T47D (cell line): ENCODE data around the gene KITLG.

Source experiments
- DNase-seq, 2 experiments: peaks; one replicate each; pipeline versions ENCODE4 v3.0.0 to v3.0.0-alpha.2; 2011 to 2012; ENCODE audit warnings: low read depth in 1 of 2, low spot score in 1 of 2
- JUND ChIP-seq: IDR thresholded peaks from 2 replicates; pipeline ENCODE4 v1.6.1; 2012; ENCODE audit warnings: low read depth
- in situ Hi-C: cut with HindIII; loops from 2 replicates; pipeline ENCODE4 v1.10.0; 2016; ENCODE audit warnings: low sequenced_read_pairs, low pct_unique_long_range_greater_than_20kb

Gene KITLG

GRCh38 chr12:88448337-88448915 lies 131.8 kb downstream of the KITLG start:
- no peak for DNase-seq
- in situ Hi-C loops, result no loop called here
- TF ChIP-seq JUND, result no peak

DNA sequence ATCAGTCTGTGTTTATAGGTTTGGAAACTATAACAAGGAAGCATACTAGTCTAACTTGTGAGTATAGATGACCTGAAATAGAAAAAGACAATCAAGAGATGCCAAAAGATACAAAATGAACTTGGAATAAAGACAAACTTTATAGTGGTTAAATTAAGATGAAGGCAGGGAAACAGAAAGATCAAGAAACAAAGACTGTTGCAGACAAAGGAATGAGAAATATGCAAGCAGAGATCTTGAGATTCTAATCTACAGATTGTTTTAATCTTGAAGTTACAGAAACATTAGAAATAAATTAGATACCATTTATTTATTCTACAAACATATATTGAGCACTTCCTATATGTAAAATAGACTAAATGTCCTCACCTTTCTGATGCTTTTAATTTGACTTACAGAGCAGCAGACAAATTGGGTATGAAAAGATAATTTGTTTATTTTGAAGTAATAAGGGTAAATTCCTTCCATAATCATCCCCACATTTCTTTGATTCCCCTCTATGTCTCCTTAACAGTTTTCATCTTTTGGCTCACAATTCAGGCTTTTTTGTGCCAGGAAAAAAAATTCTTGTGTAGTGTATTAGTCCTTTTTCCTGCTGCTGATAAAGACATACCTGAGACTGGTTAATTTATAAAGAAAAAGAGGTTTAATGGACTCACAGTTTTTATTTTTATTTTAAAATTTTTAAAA lies 134.4 kb downstream of the KITLG start:
- in situ Hi-C loops, result no loop called here
- TF ChIP-seq JUND, result no peak
- no peak for DNase-seq

DNA sequence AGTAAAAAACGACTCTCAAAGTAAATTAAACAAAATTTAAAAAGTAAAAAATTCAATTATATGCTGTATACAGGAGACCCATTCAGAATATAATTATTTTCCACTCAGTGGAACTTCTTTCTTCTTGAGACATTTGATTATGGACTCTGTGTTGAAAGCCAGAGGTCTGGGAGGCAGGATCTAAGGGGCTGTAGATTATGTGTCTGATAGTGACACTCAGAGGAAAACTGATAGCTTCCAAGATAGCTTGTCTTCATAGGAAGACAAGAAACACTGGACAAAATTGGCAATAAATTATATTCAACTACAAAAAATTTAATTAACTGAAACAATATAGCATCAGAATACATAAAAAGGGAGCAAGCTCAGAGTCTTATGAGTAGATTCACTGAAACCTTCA lies 135.8 kb downstream of the KITLG start:
- in situ Hi-C loops, result no loop called here

More for the DNA sequence above, 135.8 kb downstream of the KITLG start:
- no peak for TF ChIP-seq JUND
- no peak for DNase-seq
